ENCODE results near the gene PARP15. TPM values are rescaled to one million over a fixed set of nuclear protein-coding genes. Genes with fewer than 3 reads are reported as not detected.

PARP15 gene
- total and polyA plus RNA-seq, 5 donors from 2014 or later = 5.2 to 87.0 (median 8.2) TPM

GRCh38 chr3:122576174-122576940 is 1.1 kb upstream of the PARP15 start:
- Mint-ChIP-seq H3K36me3 (peaks cover 12% of the 10 kb centered on the region), H3K9me3 (peaks cover 0 to 3% (median 1%) of the 10 kb centered on the region in 7 donors), H3K4me3 (peak overlapping the region; percentile 93 to 100 (median 99)), H3K27ac (peak overlapping the region; percentile 81 to 99 (median 98)), H3K27me3 (no peaks in the 10 kb centered on the region), H3K4me1 (peaks cover 25 to 72% (median 49%) of the 10 kb centered on the region in 4 donors)
- peaks cover 22% of the 10 kb centered on the region for H3K4me1 ChIP-seq (ENCODE audit: control insufficient read depth, insufficient read depth, low read length, poor library complexity, severe bottlenecking)
- H3K9me3 ChIP-seq (ENCODE audit: control insufficient read depth in 2 of 2, low read length in 2 of 2) = peaks cover 3 to 4% of the 10 kb centered on the region in 2 experiments
- H3K27me3 ChIP-seq (ENCODE audit: control insufficient read depth, insufficient read depth, low read length) = no peaks in the 10 kb centered on the region
- H3K36me3 ChIP-seq (ENCODE audit: control insufficient read depth, insufficient read depth, low read length) = peaks cover 13% of the 10 kb centered on the region
- peak overlapping the region; percentile 89 for H3K4me3 ChIP-seq (ENCODE audit: low read depth, low read length)
- peak in 1 of 3 donors; percentile 18 for DNase-seq
- ATAC-seq (ENCODE audit: low read depth in 2 of 2) = peak; percentile 28 to 36
- H3K27ac ChIP-seq (ENCODE audit: insufficient read depth, low read length, poor library complexity, severe bottlenecking) = peak overlapping the region; percentile 74

DNA sequence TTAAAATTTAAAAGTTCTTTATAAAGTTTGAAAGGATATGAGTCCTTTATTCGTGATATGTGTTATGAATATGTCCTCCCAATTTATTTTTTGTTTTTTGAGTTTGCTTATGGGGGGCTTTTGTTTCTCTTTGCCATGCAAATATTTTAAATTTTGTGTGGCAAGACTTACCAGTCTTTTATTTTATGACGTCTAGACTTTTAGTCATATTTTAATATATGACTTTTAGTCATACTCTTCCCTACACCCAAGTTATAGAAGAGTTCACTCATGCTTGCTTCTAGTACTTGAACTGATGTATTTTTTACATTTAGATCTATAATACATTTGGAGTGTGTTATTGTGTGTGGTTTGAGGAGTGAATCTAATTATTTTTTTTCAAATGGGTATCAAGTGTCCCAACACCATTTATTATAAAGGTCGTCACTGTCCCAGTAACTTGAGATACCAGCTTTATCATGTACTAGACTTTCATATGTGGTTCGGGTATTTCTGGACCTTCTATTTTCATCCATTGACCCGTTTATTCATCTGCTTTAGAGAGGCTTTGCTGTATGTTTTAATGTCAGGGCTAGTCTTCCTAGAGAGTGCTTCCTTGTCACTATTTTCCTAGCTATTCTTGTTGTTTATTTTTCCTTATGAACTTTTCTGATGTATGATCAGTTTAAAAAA is 755 bp downstream of the PARP15 start:
- Mint-ChIP-seq H3K27ac (peak overlapping the region; percentile 82 to 100 (median 98)), H3K4me3 (peak overlapping the region; percentile 93 to 100 (median 99)), H3K36me3 (peaks cover 18% of the 10 kb centered on the region), H3K9me3 (peaks cover 3 to 18% (median 4%) of the 10 kb centered on the region in 7 donors), H3K4me1 (peaks cover 23 to 68% (median 46%) of the 10 kb centered on the region in 4 donors), H3K27me3 (peaks cover 4% of the 10 kb centered on the region)
- DNase-seq = peak in 1 of 3 donors; percentile 19
- peak overlapping the region; percentile 89 for H3K4me3 ChIP-seq (ENCODE audit: low read depth, low read length)
- H3K36me3 ChIP-seq (ENCODE audit: control insufficient read depth, insufficient read depth, low read length) = peaks cover 17% of the 10 kb centered on the region
- ATAC-seq (ENCODE audit: low read depth in 2 of 2) = no peak
- peak overlapping the region; percentile 74 for H3K27ac ChIP-seq (ENCODE audit: insufficient read depth, low read length, poor library complexity, severe bottlenecking)
- H3K4me1 ChIP-seq (ENCODE audit: control insufficient read depth, insufficient read depth, low read length, poor library complexity, severe bottlenecking) = peaks cover 22% of the 10 kb centered on the region
- H3K27me3 ChIP-seq (ENCODE audit: control insufficient read depth, insufficient read depth, low read length) = no peaks in the 10 kb centered on the region
- H3K9me3 ChIP-seq (ENCODE audit: control insufficient read depth in 2 of 2, low read length in 2 of 2) = peaks cover 16 to 20% of the 10 kb centered on the region in 2 experiments

- H3K36me3 Mint-ChIP-seq = peaks cover 33% of the 10 kb centered on the region
- Histone ChIP-seq H3K27ac (ENCODE audit: insufficient read depth, low read length, poor library complexity, severe bottlenecking) (no peak overlapping the region), H3K27me3 (ENCODE audit: control insufficient read depth, insufficient read depth, low read length) (no peaks in the 10 kb centered on the region), H3K4me3 (ENCODE audit: low read depth, low read length) (peak overlapping the region; percentile 38), H3K9me3 (ENCODE audit: control insufficient read depth in 2 of 2, low read length in 2 of 2) (peaks cover 16 to 24% of the 10 kb centered on the region in 2 experiments), H3K36me3 (ENCODE audit: control insufficient read depth, insufficient read depth, low read length) (peaks cover 24% of the 10 kb centered on the region), H3K4me1 (ENCODE audit: control insufficient read depth, insufficient read depth, low read length, poor library complexity, severe bottlenecking) (peaks cover 22% of the 10 kb centered on the region)
- H3K27ac Mint-ChIP-seq = no peak overlapping the region
- peaks cover 4 to 26% (median 7%) of the 10 kb centered on the region in 7 donors for H3K9me3 Mint-ChIP-seq
- peaks cover 21 to 67% (median 46%) of the 10 kb centered on the region in 4 donors for H3K4me1 Mint-ChIP-seq
- ATAC-seq (ENCODE audit: low read depth in 2 of 2) (no peak), DNase-seq (no peak)
- peaks cover 4% of the 10 kb centered on the region for H3K27me3 Mint-ChIP-seq
- peak overlapping the region in 2 of 4 donors; percentile 38 to 93 for H3K4me3 Mint-ChIP-seq
Observed at GRCh38 chr3:122580470-122580869, 3.0 kb downstream of the PARP15 start.

DNA sequence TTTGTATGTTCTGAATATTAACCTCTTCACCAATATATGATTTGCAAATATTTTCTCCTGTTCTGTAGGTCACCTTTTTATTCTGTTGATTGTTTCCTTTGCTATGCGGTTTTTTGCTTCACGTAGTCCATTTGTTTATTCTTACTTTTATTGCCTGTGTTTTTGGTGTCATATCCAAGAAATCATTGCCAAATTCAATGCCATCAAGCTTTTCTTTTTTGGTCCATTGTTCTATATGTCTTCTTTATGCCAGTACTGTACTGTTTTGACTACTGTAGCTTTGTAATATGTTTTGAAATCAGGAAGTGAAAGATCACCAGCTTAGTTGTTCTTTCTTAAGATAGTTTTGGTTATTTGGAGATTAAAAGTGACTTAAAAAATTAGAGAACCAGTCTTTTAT is 4.2 kb downstream of the PARP15 start:
- H3K27me3 Mint-ChIP-seq = peaks cover 4% of the 10 kb centered on the region
- Histone ChIP-seq H3K36me3 (ENCODE audit: control insufficient read depth, insufficient read depth, low read length) (peaks cover 26% of the 10 kb centered on the region), H3K4me1 (ENCODE audit: control insufficient read depth, insufficient read depth, low read length, poor library complexity, severe bottlenecking) (peaks cover 13% of the 10 kb centered on the region), H3K27ac (ENCODE audit: insufficient read depth, low read length, poor library complexity, severe bottlenecking) (no peak overlapping the region), H3K27me3 (ENCODE audit: control insufficient read depth, insufficient read depth, low read length) (no peaks in the 10 kb centered on the region), H3K9me3 (ENCODE audit: control insufficient read depth in 2 of 2, low read length in 2 of 2) (peaks cover 16 to 24% of the 10 kb centered on the region in 2 experiments), H3K4me3 (ENCODE audit: low read depth, low read length) (no peak overlapping the region)
- peaks cover 17 to 66% (median 43%) of the 10 kb centered on the region in 4 donors for H3K4me1 Mint-ChIP-seq
- ATAC-seq (ENCODE audit: low read depth in 2 of 2) (no peak), DNase-seq (no peak)
- H3K27ac Mint-ChIP-seq = peak overlapping the region in 1 of 3 donors; percentile 33
- H3K9me3 Mint-ChIP-seq = peaks cover 4 to 26% (median 7%) of the 10 kb centered on the region in 7 donors
- H3K4me3 Mint-ChIP-seq = peak overlapping the region in 1 of 4 donors; percentile 45
- H3K36me3 Mint-ChIP-seq = peaks cover 36% of the 10 kb centered on the region

DNA sequence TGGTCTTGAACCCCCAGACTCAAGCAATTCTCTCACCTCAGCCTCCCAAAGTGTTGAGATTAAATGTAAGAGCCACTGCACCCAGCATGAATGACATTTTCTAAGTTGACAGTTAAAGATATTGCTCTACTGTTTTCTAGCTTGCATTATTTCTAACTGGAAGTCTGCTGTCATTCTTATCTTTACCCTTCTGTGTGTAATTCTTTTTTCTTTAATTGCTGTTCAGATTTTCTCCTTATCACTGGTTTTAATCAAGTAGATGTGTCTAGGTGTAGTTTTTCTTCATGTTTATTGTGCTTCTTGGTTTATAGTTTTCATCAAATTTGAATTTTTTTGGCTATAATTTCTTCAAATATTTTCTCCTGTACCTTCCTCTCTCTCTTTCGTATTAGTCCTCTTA is 4.9 kb downstream of the PARP15 start:
- peak overlapping the region in 1 of 4 donors; percentile 44 for H3K4me3 Mint-ChIP-seq
- H3K36me3 ChIP-seq (ENCODE audit: control insufficient read depth, insufficient read depth, low read length) = peaks cover 26% of the 10 kb centered on the region
- no peaks in the 10 kb centered on the region for H3K27me3 ChIP-seq (ENCODE audit: control insufficient read depth, insufficient read depth, low read length)
- ATAC-seq (ENCODE audit: low read depth in 2 of 2) (no peak), DNase-seq (no peak)
- H3K4me1 ChIP-seq (ENCODE audit: control insufficient read depth, insufficient read depth, low read length, poor library complexity, severe bottlenecking) = peaks cover 5% of the 10 kb centered on the region
- no peak overlapping the region for H3K27ac ChIP-seq (ENCODE audit: insufficient read depth, low read length, poor library complexity, severe bottlenecking)
- peaks cover 16 to 24% of the 10 kb centered on the region in 2 experiments for H3K9me3 ChIP-seq (ENCODE audit: control insufficient read depth in 2 of 2, low read length in 2 of 2)
- H3K36me3 Mint-ChIP-seq = peaks cover 36% of the 10 kb centered on the region
- H3K4me3 ChIP-seq (ENCODE audit: low read depth, low read length) = no peak overlapping the region
- H3K27ac Mint-ChIP-seq = peak overlapping the region in 1 of 3 donors; percentile 61
- peaks cover 4 to 26% (median 7%) of the 10 kb centered on the region in 7 donors for H3K9me3 Mint-ChIP-seq
- peaks cover 18 to 63% (median 43%) of the 10 kb centered on the region in 4 donors for H3K4me1 Mint-ChIP-seq
- peaks cover 4% of the 10 kb centered on the region for H3K27me3 Mint-ChIP-seq

- Histone ChIP-seq H3K4me1 (ENCODE audit: control insufficient read depth, insufficient read depth, low read length, poor library complexity, severe bottlenecking) (no peaks in the 10 kb centered on the region), H3K9me3 (ENCODE audit: control insufficient read depth in 2 of 2, low read length in 2 of 2) (peaks cover 16 to 23% of the 10 kb centered on the region in 2 experiments), H3K27ac (ENCODE audit: insufficient read depth, low read length, poor library complexity, severe bottlenecking) (no peak overlapping the region), H3K27me3 (ENCODE audit: control insufficient read depth, insufficient read depth, low read length) (no peaks in the 10 kb centered on the region), H3K4me3 (ENCODE audit: low read depth, low read length) (no peak overlapping the region), H3K36me3 (ENCODE audit: control insufficient read depth, insufficient read depth, low read length) (peaks cover 30% of the 10 kb centered on the region)
- H3K36me3 Mint-ChIP-seq = peaks cover 42% of the 10 kb centered on the region
- peaks cover 14 to 45% (median 26%) of the 10 kb centered on the region in 4 donors for H3K4me1 Mint-ChIP-seq
- DNase-seq (no peak), ATAC-seq (ENCODE audit: low read depth in 2 of 2) (no peak)
- H3K27me3 Mint-ChIP-seq = peaks cover 4% of the 10 kb centered on the region
- H3K9me3 Mint-ChIP-seq = peaks cover 4 to 26% (median 7%) of the 10 kb centered on the region in 7 donors
- H3K4me3 Mint-ChIP-seq = no peak overlapping the region
- no peak overlapping the region for H3K27ac Mint-ChIP-seq
Observed at GRCh38 chr3:122586098-122586497, 8.6 kb downstream of the PARP15 start.

GRCh38 chr3:122586773-122587485 is 9.5 kb downstream of the PARP15 start:
- no peak overlapping the region for H3K4me3 Mint-ChIP-seq
- peaks cover 9 to 41% (median 22%) of the 10 kb centered on the region in 4 donors for H3K4me1 Mint-ChIP-seq
- peak overlapping the region in 2 of 3 donors; percentile 12 to 72 for H3K27ac Mint-ChIP-seq
- DNase-seq = no peak
- H3K9me3 Mint-ChIP-seq = peaks cover 0 to 18% (median 3%) of the 10 kb centered on the region in 7 donors
- no peaks in the 10 kb centered on the region for H3K4me1 ChIP-seq (ENCODE audit: control insufficient read depth, insufficient read depth, low read length, poor library complexity, severe bottlenecking)
- no peak for ATAC-seq (ENCODE audit: low read depth in 2 of 2)
- no peak overlapping the region for H3K27ac ChIP-seq (ENCODE audit: insufficient read depth, low read length, poor library complexity, severe bottlenecking)
- H3K27me3 ChIP-seq (ENCODE audit: control insufficient read depth, insufficient read depth, low read length) = no peaks in the 10 kb centered on the region
- peaks cover 27% of the 10 kb centered on the region for H3K36me3 ChIP-seq (ENCODE audit: control insufficient read depth, insufficient read depth, low read length)
- H3K27me3 Mint-ChIP-seq = peaks cover 4% of the 10 kb centered on the region
- H3K9me3 ChIP-seq (ENCODE audit: control insufficient read depth in 2 of 2, low read length in 2 of 2) = peaks cover 8 to 14% of the 10 kb centered on the region in 2 experiments
- H3K36me3 Mint-ChIP-seq = peaks cover 37% of the 10 kb centered on the region
- H3K4me3 ChIP-seq (ENCODE audit: low read depth, low read length) = no peak overlapping the region
